Right lobe of liver (tissue), 4 donors: ENCODE data around the gene MYO18A.

Experiments
- CTCF ChIP-seq, 4 donors: fragments of 200-600 bp in 3 of 4; fragments of 450-650 bp in 1 of 4; IDR thresholded peaks; one replicate each; pipeline versions ENCODE4 v1.5.1 to v1.8.0; 2016 to 2022; ENCODE audit warnings: antibody characterized with exemption in 4 of 4, mild to moderate bottlenecking in 2 of 4
- POLR2A ChIP-seq: fragments of 450-650 bp; IDR thresholded peaks from one replicate; pipeline ENCODE4 v1.6.1; 2017; ENCODE audit warnings: antibody characterized with exemption, mild to moderate bottlenecking
- donor health status: DM: no; HTN: no; CAD: no.
- donor health status: DM: no; HTN: no; CAD: no.
- donor health status: DM: no; HTN: yes; CAD: no.

- no peak for TF ChIP-seq POLR2A
- TF ChIP-seq CTCF (IDR thresholded peaks at IDR 0.05) = no peak
Observed at GRCh38 chr17:29034510-29034909, 145.7 kb downstream of the MYO18A start.
